Measurements from ENCODE around the gene TBC1D28.
"Not testable (repeated sequence)": the region's sequence is repeated elsewhere in the genome, so short reads cannot be mapped to it uniquely, and the experiment has no call there.

- TF ChIP-seq POLR2A (IDR thresholded peaks at IDR 0.05); CTCF (IDR thresholded peaks at IDR 0.05); EP300 (IDR thresholded peaks at IDR 0.05; ENCODE audit: low read depth): not testable (repeated sequence)
Measured at GRCh38 chr17:18644291-18644690, at the start of gene TBC1D28.
